ENCODE measurements around the gene FAM117B.

- TF ChIP-seq POLR2AphosphoS5 (IDR thresholded peaks at IDR 0.05; ENCODE audit: borderline replicate concordance, low read depth, low read length) (no peak), EZH2 (IDR thresholded peaks at IDR 0.05) (no peak), FOXP2 (optimal IDR thresholded peaks at IDR 0.05; ENCODE audit: control extremely low read depth, extremely low read length, insufficient read depth) (no peak)
These were observed 21.3 kb upstream of the FAM117B start for GRCh38 chr2:202613479-202613878.

All from SK-N-MC (cell line).